Thoracic aorta (tissue), 2 donors: ENCODE results near the gene TEX12. TPM values are rescaled to one million over a fixed set of nuclear protein-coding genes. Genes with fewer than 3 reads are reported as not detected.
"Not testable (repeated sequence)": the region's sequence is repeated elsewhere in the genome, so short reads cannot be mapped to it uniquely, and the experiment has no call there.

Source experiments
- ATAC-seq: fragments of 150-250 bp; one replicate; pipeline ENCODE4 v1.8.0; 2017; ENCODE audit warnings: low read depth; ENCODE audit not compliant: insufficient number of reproducible peaks, low FRiP score
- DNase-seq: peaks from one replicate; pipeline ENCODE4 v3.0.0-alpha.2; 2020; ENCODE audit warnings: low spot score
- H3K27ac ChIP-seq, 2 donors: fragments of 200-600 bp; sonication (generic); 1 replicate in 1 of 2; 2 replicates in 1 of 2; pipeline ENCODE4 v1.5.1; 2016; ENCODE audit warnings: mild to moderate bottlenecking in 2 of 2, moderate library complexity in 2 of 2
- H3K27me3 ChIP-seq: fragments of 200-600 bp; sonication (generic); replicated peaks from 2 replicates; pipeline ENCODE4 v1.6.0; 2016; ENCODE audit warnings: mild to moderate bottlenecking; ENCODE audit not compliant: insufficient read depth
- H3K36me3 ChIP-seq: fragments of 200-600 bp; sonication (generic); one replicate; pipeline ENCODE4 v1.5.1; 2016
- H3K4me1 ChIP-seq, 2 donors: fragments of 200-600 bp; sonication (generic); 1 replicate in 1 of 2; 2 replicates in 1 of 2; pipeline versions ENCODE4 v1.5.1 to v1.6.0; 2016; ENCODE audit warnings: low read depth in 2 of 2, mild to moderate bottlenecking in 1 of 2; ENCODE audit not compliant: control insufficient read depth in 1 of 2
- H3K4me3 ChIP-seq: fragments of 200-600 bp; sonication (generic); 2 replicates; pipeline ENCODE4 v1.5.1; 2016; ENCODE audit warnings: mild to moderate bottlenecking
- H3K9me3 ChIP-seq: fragments of 200-600 bp; sonication (generic); 2 replicates; pipeline ENCODE4 v1.5.1; 2016
- total RNA-seq, 2 donors: library from RNA; depleted of rRNA; stranded (reverse); fragments of >200 nt; gene quantifications; one replicate each; pipeline versions ENCODE4 v1.1.0 to v1.2.3, GENCODE V29; 2016
- TF ChIP-seq, protein P1 (sequence below): fragments of 200-600 bp; sonication (generic); IDR thresholded peaks from one replicate; pipeline ENCODE4 v1.5.1; 2019; ENCODE audit warnings: antibody characterized with exemption

The TEX12 gene
- total RNA-seq, 2 donors from 2014 or later = 0.54 to 1.4 TPM

- H3K4me1 ChIP-seq = peaks cover 4 to 5% of the 10 kb centered on the region in 2 donors
Measured at GRCh38 chr11:112160091-112160848, 6.9 kb upstream of the TEX12 start.

DNA sequence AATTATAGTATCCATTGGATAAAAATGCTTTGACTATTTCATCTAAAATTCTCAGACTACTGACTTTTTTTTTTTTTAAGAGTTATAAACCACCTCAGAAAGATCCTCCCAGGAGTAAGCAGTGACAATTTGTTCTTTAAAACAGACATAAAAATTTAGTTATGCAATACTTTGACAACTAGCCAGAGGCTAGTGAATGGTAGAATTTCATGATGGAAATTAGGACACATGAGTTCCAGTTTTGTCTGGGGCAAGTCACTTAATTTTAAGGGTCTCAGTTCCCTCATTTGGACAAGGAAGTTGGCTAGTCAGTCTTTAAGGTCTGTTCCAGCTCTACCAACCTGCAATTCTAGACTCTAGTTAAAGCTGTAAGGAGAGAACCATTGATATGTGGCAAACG lies 6.2 kb upstream of the TEX12 start:
- TF ChIP-seq, protein P1, sequence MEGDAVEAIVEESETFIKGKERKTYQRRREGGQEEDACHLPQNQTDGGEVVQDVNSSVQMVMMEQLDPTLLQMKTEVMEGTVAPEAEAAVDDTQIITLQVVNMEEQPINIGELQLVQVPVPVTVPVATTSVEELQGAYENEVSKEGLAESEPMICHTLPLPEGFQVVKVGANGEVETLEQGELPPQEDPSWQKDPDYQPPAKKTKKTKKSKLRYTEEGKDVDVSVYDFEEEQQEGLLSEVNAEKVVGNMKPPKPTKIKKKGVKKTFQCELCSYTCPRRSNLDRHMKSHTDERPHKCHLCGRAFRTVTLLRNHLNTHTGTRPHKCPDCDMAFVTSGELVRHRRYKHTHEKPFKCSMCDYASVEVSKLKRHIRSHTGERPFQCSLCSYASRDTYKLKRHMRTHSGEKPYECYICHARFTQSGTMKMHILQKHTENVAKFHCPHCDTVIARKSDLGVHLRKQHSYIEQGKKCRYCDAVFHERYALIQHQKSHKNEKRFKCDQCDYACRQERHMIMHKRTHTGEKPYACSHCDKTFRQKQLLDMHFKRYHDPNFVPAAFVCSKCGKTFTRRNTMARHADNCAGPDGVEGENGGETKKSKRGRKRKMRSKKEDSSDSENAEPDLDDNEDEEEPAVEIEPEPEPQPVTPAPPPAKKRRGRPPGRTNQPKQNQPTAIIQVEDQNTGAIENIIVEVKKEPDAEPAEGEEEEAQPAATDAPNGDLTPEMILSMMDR = no peak
- no peak for DNase-seq
- Histone ChIP-seq H3K27me3 (no peaks in the 10 kb centered on the region), H3K36me3 (no peaks in the 10 kb centered on the region), H3K9me3 (no peaks in the 10 kb centered on the region), H3K4me3 (no peak overlapping the region), H3K27ac (no peak overlapping the region), H3K4me1 (peaks cover 4 to 5% of the 10 kb centered on the region in 2 donors)
- ATAC-seq = no peak

More at GRCh38 chr11:112160091-112160848, 6.9 kb upstream of the TEX12 start:
- Histone ChIP-seq H3K27ac (peak overlapping the region in 1 of 2 donors; percentile 11), H3K4me3 (peak overlapping the region; percentile 10), H3K27me3 (no peaks in the 10 kb centered on the region), H3K36me3 (no peaks in the 10 kb centered on the region), H3K9me3 (no peaks in the 10 kb centered on the region)
- no peak for DNase-seq
- ATAC-seq = no peak
- TF ChIP-seq, protein P1 = no peak

GRCh38 chr11:112162200-112162599 lies 5.0 kb upstream of the TEX12 start:
- H3K36me3 ChIP-seq, ATAC-seq, H3K27ac ChIP-seq, H3K27me3 ChIP-seq, H3K4me1 ChIP-seq, DNase-seq, H3K9me3 ChIP-seq: not testable (repeated sequence)
- peak overlapping the region; percentile 34 for H3K4me3 ChIP-seq

DNA sequence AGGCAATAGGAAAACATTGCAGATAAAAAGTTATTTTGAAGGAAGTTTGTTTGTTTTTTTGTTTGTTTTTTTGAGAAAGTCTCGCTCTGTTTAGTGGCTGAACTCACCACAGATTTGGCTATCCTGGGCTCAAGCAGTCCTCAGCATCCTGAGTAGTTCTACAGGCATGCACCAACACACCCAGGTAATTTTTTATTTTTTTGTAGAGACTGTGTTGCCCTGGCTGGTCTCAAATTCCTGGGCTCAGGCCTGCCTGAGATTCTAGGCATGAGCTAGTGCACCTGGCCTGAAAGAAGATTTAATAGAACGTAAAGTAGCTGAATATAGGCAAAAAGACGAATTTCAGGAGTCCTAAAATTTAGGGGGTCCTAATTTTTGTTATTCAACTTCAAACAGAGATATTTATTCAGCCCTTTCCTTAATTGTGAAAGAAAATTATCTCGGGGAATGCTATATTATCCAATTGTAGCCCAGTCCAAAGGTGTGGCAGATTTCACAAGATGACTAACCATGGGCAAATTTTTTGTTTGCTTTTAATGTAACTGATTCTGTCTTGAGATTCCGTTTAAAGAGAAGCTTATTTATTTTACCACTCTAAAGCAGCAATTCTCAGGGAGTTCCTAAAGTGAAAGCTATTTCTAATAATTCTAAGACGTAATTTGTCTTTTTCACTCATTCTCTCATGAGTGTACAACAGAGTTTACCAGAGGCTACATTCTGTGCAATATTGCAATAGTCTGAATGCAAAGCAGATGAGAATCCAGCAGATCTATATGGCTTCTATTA lies 4.2 kb upstream of the TEX12 start:
- Histone ChIP-seq H3K4me1 (no peaks in the 10 kb centered on the region), H3K27ac (no peak overlapping the region), H3K36me3 (no peaks in the 10 kb centered on the region), H3K9me3 (no peaks in the 10 kb centered on the region), H3K4me3 (peak overlapping the region; percentile 58), H3K27me3 (no peaks in the 10 kb centered on the region)
- ATAC-seq (no peak), DNase-seq (no peak)
- TF ChIP-seq, protein P1 = no peak

GRCh38 chr11:112163875-112164685 lies 3.1 kb upstream of the TEX12 start, which contains the start of gene IL18:
IL18 (minus strand) TSS chr11:112164094; CDS start chr11:112155053, 9,041 bp downstream.
- TF ChIP-seq, protein P1 = no peak
- DNase-seq = no peak
- H3K4me3 ChIP-seq = peak within 1 kb of the TSS; percentile 58

More at GRCh38 chr11:112163875-112164685, 3.1 kb upstream of the TEX12 start, which contains the start of gene IL18:
- no peak within 1 kb of the TSS for H3K27ac ChIP-seq
- no peaks in the 10 kb centered on the region for H3K4me1 ChIP-seq
- ATAC-seq = no peak
- no peaks in the 10 kb centered on the region for H3K36me3 ChIP-seq
- H3K27me3 ChIP-seq = no peaks in the 10 kb centered on the region
- H3K9me3 ChIP-seq = no peaks in the 10 kb centered on the region
